Right renal pelvis (tissue), 4 donors: ENCODE measurements around the gene USP7. TPM values are rescaled to one million over a fixed set of nuclear protein-coding genes. Genes with fewer than 3 reads are reported as not detected.
"Not testable (repeated sequence)": the region's sequence is repeated elsewhere in the genome, so short reads cannot be mapped to it uniquely, and the experiment has no call there.

Experiments used
- DNase-seq, 4 donors: peaks; one replicate each; pipeline ENCODE4 v3.0.0-alpha.2; 2013; ENCODE audit warnings: low read depth in 4 of 4, low spot score in 3 of 4, missing footprints in 1 of 4
- polyA plus RNA-seq, 4 donors: library from polyadenylated mRNA; unstranded; fragments of 120-200 nt; gene quantifications; one replicate each; pipeline ENCODE4 v1.2.1, GENCODE V29; 2013; ENCODE audit not compliant: insufficient read length in 4 of 4

The USP7 gene
- polyA plus RNA-seq, 4 donors = 112 to 133 (median 127) TPM

DNA sequence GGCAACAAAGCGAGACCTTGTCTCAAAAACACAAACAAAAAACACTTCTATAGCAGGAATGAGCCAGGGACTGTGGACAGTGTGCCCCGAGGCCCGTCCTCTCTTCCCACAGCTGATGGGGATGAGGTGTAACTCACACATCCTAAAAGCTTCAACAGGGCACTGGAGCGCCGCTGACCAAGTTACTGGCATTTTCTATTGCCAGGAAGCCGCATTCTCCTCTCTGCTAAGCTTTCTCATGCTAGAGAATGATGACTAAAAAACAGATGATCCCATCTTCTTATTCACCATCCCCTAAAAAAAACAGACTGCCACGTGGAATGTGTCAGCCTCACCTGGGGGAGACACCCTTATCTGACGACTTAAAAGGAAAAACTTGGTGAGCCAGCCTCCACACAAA lies 111.2 kb downstream of the USP7 start:
- DNase-seq = no peak

DNA sequence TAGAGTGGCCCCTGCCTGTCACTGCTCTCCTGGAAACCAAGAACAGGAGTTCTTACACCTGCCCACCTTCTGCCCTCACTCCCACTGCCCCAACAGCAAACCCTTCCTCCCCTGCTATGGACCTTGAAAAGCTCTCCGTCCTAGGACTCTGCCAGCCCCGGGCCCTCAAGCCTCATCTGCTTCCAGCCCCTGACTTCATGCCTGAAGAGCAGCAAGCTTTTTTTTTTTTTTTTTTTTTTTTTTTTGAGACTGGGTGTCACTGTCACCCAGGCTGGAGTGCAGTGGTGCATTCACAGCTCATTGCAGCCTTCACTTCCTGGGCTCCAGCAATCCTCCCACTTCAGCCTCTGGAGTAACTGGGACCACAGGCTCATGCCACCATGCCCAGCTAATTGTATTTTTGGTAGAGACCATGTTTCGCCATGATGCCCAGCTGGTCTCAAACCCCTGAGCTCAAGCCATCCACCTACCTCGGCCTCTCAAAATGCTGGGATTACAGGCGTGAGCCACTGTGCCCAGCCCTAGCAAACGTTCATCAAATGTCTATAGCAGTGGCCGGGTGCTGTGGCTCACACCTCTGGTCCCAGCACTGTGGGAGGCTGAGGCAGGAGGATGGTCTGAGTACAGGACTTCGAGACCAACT lies 111.8 kb downstream of the USP7 start:
- no peak for DNase-seq

DNA sequence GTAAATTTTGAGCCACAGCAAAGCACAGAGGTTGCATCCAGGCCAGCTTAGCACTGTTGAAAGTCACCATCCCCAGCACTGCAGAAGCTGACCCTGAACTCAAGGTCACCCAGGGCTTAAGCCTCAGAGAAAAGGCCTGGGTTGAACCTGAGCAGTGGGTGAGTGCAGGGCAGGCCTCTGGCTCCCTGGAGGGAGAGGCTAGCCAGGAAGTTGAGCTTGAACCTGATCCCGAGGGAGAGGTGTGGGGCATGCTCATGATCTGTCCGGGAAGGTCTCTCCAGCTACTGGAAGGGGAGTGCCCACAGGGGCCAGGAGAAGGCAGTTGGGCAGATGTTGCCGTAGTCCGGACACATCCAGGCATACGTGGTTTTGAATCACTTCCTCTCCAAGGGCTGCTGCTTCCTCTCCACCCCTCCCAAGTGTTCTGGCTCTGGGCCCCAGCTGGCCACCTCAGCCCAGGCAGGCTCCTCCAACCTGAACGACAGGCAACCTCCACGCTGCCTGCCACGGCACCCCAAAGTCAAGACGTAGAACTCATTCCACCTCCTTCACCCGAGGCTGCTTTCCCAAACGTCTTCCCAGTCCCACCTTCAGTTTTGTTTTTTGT lies 113.3 kb downstream of the USP7 start:
- DNase-seq = no peak

DNA sequence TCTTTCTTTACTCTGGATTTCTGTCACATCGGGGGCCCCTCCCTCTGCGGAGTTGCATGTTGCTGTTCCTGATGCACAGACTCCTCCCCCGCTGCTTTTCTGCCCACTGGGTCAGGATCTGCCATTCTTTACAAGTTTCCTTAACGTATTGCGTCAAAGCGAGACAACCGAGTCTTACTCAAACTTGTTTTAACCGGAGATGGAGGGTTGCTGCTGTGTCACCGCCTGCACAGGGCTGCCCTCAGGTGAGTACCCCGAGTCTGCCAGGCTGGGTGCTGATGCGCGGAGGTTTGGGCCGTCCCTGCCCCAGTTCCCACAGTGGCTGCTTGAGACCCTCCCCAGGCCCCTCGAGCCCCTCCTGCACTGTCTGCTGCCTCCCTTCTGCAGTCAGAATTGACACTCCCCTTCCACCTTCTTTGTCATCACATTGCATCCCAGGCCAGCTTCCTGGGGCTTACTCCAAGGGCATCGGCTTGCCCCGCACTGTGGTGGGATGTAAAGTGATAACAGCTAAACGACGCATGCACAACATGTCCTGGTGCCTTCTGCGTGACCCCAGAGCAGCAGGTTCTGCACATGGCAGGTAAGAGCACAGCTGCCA lies 114.2 kb downstream of the USP7 start:
- DNase-seq = no peak

DNA sequence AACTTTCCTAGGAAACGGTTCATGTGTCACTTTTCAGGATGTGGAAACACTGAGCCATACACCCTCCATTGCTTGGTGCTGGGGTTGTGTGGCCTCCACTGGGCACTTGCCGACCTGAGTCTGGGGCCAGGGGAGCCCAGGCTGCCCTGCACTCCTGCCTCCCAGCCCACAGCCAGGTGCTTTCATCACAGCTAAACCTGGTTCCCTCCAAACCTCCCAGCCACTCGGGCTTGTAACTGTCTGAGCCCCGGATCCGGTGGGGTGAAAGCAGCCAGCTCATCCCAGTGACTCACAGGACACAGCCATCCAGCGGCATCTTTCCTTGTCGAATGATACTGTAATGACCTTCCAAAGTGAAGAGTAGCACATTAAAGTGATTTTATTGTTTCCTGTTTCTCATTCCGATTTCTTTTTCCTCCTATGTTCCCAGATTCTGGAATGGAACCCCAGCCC lies 114.7 kb downstream of the USP7 start:
- DNase-seq = no peak

DNA sequence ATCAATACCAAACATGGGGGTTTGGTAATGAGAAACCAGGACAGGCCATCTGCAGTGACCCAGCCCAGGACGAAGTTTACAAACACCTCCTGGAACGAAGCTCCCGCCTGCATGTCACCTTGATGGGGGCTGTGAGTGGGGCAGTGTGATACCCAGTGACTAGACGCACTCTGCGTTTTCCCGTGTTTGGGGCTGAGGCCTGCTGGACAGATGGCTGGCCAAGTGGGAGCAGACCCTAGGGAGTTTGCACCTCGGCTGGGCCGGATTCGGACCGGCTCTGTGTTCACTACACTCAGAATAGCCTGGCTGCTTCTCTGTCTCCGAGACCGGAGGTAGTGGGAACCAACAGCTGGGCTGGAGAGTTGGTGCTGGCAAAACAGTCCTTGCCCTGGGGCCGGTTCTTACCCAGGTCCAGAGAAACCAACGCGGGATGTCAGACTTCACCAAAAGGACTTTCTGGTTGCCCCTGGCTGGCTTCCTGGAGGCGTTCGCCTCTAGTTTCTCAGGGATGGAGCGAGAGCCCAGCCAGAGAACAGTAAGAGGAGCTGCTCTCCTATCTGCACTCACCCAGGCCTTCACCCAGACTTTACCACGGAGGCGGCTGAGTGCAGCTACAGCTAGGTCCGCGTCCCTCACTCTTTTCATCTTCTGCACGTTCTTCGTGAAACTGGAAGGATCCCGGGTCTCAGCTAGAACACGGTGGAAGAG lies 115.3 kb downstream of the USP7 start:
- no peak for DNase-seq

DNA sequence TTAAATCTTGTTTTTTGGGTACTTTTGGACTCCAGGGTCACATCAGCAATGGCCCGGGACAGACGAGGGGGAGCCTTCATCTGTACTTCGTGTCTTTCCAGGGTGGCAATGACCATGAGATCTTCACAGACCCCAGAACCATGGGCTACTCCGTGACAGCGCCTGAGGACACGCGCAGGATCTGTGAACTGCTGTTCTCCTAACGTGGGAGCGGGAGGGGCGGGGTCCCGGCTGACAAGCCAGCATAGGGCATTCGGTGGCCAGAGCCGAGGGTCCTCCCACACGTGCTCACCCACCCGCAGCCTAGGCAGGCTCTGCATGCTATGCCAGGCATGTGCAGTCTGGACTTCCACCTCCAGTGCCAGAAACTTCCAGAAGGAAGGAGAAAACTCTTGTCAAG lies 116.1 kb downstream of the USP7 start:
- no peak for DNase-seq

DNA sequence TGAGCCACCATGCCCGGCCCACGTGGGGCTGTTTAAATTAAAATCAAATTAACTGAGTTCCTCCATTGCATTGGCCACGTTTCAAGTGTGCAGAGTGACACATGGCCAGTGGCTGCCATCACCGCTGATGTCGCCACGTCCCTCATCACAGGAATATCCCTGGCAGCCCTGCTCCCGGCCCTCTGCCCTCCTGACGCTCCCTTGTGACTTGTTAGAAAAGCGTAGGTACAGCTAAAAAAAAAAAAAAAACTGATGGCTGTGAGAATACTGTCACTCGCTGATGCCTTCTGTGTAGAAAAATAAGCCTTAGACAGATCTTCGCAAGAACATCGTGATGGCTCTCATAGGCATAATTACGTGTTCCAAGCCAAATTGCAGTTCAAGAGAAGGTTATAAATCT lies 116.6 kb downstream of the USP7 start:
- no peak for DNase-seq

DNA sequence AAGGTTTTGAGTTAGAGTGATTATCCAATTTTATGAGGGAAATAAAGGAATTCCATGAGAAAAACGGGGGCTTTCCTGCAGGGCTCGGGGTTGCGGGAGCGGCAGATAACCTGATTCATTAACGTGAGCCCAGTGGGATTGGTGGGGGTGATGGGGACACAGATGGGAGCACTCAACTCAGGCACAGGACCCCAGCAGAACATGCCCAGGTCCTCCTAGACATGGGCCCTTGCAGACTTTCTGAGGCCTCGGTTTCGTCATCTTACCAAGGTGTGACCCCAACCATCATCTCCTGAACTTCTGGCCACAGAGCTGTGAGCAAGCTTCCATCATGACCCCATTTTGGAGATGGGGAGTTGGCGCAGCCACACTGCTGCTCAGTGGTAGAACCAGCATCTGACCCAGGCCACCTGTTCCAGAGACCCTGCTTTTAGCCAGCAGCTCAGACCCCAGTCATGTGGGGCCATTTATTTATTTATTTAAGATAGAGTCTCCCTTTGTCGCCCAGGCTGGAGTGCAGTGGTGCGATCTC lies 117.2 kb downstream of the USP7 start:
- DNase-seq = no peak

DNA sequence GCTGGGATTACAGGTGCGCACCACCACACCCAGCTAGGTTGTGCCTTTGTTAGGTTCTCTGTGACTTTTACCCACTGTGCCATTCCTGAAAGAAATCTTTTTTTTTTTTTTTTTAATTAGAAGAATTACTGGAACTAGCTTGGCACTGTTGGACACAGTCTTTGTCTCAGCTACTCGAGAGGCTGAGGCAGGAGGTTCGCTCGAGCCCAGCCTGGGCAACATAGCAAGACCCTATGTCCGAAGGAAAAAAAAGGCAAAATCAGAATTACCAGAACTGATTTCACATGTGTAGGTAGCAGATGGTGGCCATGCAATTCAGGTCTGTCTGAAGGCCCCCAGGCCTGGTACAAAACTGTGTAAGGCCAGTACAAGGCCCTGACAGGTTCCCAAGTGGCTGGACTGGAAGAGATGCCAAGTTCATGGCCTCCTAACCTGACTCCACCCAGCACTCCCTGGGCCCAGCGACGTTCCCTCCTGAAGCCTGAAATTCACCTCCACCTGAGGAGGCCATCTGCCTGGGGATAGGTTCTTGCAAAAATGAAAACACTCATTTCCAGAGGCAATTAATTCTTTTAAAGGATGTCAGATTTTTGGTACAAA lies 117.9 kb downstream of the USP7 start:
- DNase-seq = no peak

DNA sequence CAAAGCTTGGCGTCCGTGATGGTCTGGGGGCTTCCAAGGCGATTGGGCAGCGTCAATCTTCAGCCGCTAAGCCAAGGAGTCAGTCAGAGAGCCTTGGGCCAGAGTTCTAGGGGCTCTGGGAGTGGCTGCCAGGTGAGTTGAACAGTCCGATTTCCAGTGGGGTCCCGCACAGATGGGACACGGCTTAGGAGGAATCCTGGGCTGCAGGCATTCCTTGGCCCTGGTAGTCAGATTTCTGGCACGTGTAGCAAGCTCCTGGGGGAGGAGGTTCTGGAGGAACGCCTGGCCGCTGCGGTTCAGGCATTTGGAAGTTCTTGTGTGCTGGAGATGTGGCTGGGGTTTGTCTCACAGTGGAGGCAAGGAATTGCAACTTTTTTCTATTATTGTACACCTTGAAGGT lies 120.4 kb downstream of the USP7 start:
- DNase-seq = not testable (repeated sequence)

Other genes with a start within 250 kb of the USP7 start
- gene TMEM186, start 166.3 kb downstream of the USP7 start, polyA plus RNA-seq = 10 to 100 TPM; 14.7 to 17.1 (median 16.1) TPM
- gene PMM2, start 166.1 kb downstream of the USP7 start, polyA plus RNA-seq = 10 to 100 TPM; 19.8 to 26.1 (median 21.2) TPM
- 10 to 100 TPM; 67.4 to 82.5 (median 71.0) TPM for gene CARHSP1, start 94.9 kb downstream of the USP7 start, polyA plus RNA-seq
- under 1 TPM in 1 of 4 donors, not detected in 3; 0.20 TPM for gene LITAFD, start 81.6 kb downstream of the USP7 start, polyA plus RNA-seq
- 10 to 100 TPM; 38.7 to 51.1 (median 48.4) TPM for gene HAPSTR1, start 127.7 kb upstream of the USP7 start, polyA plus RNA-seq